Fibroblast of skin of scalp (primary cell): ENCODE results near the gene SCAMP4.

Source experiments
- DNase-seq: peaks from one replicate; pipeline ENCODE4 v3.0.0-alpha.2; 2013

The SCAMP4 gene

GRCh38 chr19:1914826-1915341, 9.7 kb downstream of the SCAMP4 start:
- DNase-seq: no peak

GRCh38 chr19:1917146-1917545, 11.9 kb downstream of the SCAMP4 start:
- no peak for DNase-seq

- DNase-seq: no peak
Observed at GRCh38 chr19:1917926-1918325, 12.7 kb downstream of the SCAMP4 start.

GRCh38 chr19:1918975-1919374, 13.8 kb downstream of the SCAMP4 start:
- no peak for DNase-seq

GRCh38 chr19:1920644-1921043, 15.4 kb downstream of the SCAMP4 start:
- DNase-seq: no peak

- no peak for DNase-seq
Observed at GRCh38 chr19:1921326-1921725, 16.1 kb downstream of the SCAMP4 start.

GRCh38 chr19:1921825-1922224, 16.6 kb downstream of the SCAMP4 start:
- DNase-seq: no peak

GRCh38 chr19:1922803-1923202, 17.6 kb downstream of the SCAMP4 start:
- no peak for DNase-seq

- DNase-seq: no peak
Observed at GRCh38 chr19:1923319-1923718, 18.1 kb downstream of the SCAMP4 start.

- no peak for DNase-seq
Observed at GRCh38 chr19:1924320-1924961, 19.2 kb downstream of the SCAMP4 start.

- DNase-seq: no peak
Observed at GRCh38 chr19:1925544-1925943, 20.3 kb downstream of the SCAMP4 start.

GRCh38 chr19:1929021-1929742, 24.0 kb downstream of the SCAMP4 start:
- DNase-seq: peak; percentile 74

GRCh38 chr19:1931445-1931844, 26.2 kb downstream of the SCAMP4 start:
- no peak for DNase-seq

- no peak for DNase-seq
Observed at GRCh38 chr19:1932395-1932794, 27.2 kb downstream of the SCAMP4 start.

GRCh38 chr19:1933244-1933643, 28.0 kb downstream of the SCAMP4 start:
- no peak for DNase-seq

GRCh38 chr19:1933942-1934341, 28.7 kb downstream of the SCAMP4 start:
- no peak for DNase-seq

- DNase-seq: peak; percentile 24
Observed at GRCh38 chr19:1935484-1936208, 30.4 kb downstream of the SCAMP4 start.

- DNase-seq: no peak
Observed at GRCh38 chr19:1936430-1936829, 31.2 kb downstream of the SCAMP4 start.

GRCh38 chr19:1936916-1937610, 31.9 kb downstream of the SCAMP4 start:
- DNase-seq: no peak

GRCh38 chr19:1938071-1938470, 32.9 kb downstream of the SCAMP4 start:
- DNase-seq: no peak

- no peak for DNase-seq
Observed at GRCh38 chr19:1941146-1942077, 36.2 kb downstream of the SCAMP4 start, which contains the start of gene CSNK1G2. Gene CSNK1G2, plus strand, starts transcription at chr19:1941172. Its CDS starts 28,601 bp downstream, at chr19:1969773.
